ENCODE results near the gene MT1X.
"Not testable (repeated sequence)": the region's sequence is repeated elsewhere in the genome, so short reads cannot be mapped to it uniquely, and the experiment has no call there.

MT1X gene

DNA sequence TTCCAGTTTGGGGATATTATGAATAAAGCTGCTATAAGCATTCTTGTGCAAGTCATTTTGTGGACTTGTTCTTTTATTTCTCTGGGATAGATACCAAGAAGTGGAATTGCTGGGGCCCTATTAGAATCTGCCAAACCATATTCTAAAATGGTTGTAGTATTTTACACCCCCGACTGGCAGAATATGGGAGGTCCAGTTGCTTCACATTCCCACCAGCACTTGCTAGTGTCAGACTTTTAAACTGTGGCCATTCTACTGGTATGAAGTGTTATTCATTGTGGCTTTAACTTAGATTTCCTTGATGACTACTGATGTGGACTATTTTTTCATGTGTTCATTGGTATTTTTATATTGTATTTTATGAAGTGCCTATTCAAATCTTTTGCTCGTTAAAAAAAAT, 29.6 kb downstream of the MT1X start:
- no peak for DNase-seq (ENCODE audit: low read depth)

DNA sequence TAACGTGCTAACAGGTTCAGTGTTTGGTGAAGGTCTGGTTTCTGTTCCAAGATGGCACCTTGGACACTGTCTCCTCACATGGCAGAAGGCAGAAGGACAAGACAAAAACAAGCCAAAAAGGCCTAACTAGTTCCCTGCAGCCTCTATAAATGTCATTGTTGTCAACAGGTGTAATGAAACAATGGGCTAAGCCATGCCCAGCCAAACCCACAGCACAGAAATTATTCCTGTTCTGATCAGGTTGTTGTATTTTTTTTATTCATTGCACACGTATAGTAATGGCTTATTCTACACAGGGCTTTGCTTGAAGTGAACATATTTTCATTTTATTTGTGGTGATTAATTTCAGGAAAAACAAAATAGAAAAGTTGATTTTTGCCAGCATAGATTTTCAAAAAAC, 31.5 kb downstream of the MT1X start:
- DNase-seq (ENCODE audit: low read depth): no peak

DNA sequence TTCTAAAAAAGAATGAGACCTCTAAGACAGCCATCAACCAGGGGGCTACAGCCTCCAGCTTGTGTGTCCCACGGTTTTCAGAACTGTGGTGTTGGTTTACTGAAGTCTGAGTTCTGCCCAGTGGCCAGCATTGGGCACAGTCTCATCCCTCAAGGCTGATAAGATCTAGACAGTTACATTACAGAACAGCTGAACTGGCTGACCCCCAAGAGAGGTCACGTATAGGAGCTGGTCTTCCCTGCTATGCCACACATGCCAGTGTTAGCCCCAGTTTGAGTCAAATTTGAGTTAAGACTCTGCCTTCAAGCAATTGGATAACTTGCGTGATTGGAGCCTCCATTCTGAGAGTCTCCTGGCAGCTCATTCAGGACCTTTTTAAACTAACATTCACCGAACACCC, 32.9 kb downstream of the MT1X start:
- DNase-seq (ENCODE audit: low read depth): no peak

DNA sequence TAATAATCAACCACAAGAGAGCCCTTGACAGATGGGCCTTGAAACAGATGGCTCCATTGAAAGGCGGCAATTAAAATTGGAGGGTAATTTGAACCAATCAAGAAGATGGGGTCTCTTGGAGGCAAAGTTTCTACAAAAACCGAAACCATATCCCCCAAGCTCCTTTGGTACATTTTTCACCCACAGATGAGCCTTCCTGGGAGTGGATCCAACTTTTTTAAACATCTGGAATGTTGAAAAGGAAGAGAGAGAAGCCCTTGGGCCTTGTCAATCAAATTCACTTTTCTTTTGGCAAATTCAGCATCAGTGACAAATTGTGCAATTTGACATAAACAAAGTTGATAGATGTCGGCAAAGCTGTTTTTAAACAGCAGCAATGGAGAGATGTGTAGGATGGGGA, 34.5 kb downstream of the MT1X start:
- DNase-seq (ENCODE audit: low read depth): no peak

DNA sequence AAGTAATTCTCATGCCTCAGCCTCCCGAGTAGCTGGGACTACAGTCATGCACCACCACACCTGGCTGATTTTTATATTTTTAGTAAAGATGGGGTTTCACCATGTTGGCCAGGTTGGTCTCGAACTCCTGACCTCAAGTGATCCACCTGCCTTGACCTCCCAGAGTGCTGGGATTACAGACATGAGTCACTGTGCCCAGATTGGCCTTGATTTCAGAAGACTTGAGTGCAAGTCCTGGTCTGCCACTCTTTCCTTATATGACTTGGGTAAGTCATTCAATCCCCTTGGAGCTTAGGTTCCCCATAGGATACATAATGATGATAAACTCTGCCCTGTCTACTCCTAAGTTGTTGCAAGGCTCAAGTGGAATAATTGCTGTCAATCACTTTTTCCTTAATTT, 35.3 kb downstream of the MT1X start:
- not testable (repeated sequence) for DNase-seq (ENCODE audit: low read depth)

DNA sequence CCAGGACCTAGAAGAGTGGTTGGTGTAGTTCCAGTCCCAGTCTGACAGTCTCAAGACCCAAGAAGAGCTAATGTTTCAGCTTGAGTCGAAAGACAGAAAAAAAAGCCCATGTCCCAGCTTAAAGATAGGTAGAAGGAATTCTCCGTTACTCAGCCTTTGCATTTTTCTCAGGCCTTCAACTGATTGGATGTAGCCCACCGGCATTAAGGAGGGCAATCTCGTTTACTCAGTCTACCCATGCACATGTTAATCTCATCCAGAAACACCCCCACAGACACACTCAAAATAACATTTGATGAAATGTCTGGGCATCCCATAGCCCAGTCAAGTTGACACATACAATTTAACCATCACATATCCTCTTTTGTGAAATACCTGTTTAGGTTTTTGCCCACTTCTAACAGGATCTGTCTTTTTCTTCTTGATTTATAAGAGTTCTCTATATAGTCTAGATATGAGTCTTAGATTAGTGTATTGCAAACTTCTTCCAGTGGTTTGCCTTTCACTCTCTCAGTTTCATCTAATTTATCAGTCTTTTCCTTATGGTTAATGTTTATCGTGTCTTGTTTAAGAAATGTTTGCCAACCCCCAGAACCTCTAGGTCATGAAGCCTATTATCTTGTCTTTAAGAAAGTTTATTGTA, 40.1 kb downstream of the MT1X start:
- no peak for DNase-seq (ENCODE audit: low read depth)

DNA sequence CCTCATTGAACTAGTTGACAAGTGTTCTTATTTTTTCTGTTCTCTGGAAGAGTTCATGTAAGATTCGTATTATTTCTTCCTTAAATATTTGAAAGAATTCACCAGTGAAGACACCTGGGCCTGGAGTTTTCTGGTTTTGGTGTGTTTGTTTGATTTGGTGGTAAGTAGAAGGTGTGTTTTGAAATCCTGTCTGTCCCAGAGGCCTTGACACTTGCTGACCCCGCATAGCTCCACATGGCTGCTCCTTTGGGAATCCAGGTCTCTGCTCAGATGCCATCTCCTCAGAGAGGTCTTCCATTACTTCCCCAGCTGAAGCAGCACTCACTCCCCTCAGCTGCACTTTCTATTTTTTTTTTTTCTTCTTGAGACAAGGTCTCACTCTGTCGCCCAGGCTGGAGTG, 41.9 kb downstream of the MT1X start:
- no peak for DNase-seq (ENCODE audit: low read depth)

DNA sequence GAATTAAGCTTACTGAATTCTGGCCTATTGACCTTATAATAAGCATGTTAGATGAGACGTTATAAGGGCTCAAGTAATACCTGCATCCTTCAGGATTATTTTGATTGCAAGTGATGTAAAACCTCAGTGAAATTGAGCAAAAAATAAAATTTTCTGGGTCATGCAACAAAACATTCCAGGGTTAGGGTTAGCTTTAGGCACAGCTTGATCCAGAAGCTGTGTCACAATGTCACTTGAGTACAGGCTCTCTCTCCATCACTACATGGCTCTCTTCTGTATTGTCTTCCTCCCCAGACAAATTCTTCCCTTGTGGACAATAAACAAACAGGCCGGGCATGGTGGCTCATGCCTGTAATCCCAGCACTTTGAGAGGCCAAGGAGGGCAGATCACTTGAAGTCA, 44.0 kb downstream of the MT1X start:
- no peak for DNase-seq (ENCODE audit: low read depth)

DNA sequence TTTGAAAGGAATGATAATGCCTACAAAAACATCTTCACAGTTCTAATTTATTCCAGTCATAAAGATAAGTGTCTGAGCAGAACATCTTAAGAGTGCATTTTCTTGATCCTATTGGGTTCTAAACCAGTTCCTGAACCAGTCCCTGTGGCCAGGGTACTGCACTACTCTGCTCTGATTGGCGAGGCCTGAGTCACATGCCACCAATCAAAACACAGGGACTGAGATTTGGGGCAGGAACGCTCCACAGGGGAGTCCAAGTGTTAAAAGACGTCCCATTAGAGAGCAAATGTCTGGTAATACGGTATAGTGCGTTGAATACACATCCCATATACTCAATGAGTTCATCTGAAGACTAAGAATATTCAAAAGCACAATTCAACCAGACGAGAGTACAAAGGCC, 44.7 kb downstream of the MT1X start:
- no peak for DNase-seq (ENCODE audit: low read depth)

DNA sequence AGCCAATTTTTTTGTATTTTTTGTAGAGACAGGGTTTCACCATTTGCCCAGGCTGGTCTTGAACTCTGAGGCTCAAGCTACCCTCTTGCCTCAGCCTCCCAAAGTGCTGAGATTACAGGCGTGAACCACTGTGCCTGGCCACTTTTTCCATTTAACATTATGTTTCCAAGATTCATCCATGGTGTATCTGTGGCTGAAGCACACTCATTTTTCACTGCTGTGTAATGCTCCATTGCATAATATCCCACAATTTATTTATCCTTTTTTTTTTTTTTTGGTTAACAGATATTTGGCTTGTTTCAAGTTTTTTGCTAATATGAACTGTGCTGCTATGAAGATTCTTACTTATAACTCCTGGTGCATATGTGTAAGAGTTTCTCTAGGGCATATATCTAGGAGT, 45.8 kb downstream of the MT1X start:
- DNase-seq (ENCODE audit: low read depth): no peak

DNA sequence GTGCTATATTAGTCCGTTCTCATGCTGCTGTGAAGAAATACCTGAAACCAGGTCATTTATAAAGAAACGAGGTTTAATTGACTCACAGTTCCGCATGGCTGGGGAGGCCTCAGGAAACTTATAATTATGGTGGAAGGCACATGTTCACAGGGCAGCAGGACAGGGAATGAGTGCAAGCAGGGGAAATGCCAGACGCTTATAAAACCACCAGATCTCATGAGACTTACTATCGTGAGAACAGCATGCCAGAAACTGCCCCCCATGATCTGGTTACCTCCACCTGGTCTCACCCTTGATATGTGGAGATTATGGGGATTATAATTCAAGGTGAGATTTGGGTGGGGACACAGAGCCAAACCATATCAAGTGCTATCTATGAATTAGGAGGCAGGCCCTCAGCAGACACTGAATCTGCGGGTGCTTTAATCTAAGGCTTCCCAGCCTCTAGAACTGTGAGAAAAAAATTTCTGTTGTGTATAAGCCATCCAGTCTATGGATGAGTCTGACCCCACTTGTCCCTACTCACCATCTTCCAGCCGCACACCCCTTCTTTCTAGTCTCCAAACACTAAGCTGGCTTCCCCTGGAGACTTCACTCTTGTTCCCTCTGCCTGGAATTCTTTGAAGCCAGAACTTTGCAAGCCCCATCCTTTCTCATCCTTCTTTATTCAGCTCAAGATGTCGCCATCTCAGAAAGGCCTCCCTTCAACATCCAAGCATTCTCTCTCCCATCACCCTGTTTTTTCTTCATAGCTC, 46.9 kb downstream of the MT1X start:
- DNase-seq (ENCODE audit: low read depth): no peak

DNA sequence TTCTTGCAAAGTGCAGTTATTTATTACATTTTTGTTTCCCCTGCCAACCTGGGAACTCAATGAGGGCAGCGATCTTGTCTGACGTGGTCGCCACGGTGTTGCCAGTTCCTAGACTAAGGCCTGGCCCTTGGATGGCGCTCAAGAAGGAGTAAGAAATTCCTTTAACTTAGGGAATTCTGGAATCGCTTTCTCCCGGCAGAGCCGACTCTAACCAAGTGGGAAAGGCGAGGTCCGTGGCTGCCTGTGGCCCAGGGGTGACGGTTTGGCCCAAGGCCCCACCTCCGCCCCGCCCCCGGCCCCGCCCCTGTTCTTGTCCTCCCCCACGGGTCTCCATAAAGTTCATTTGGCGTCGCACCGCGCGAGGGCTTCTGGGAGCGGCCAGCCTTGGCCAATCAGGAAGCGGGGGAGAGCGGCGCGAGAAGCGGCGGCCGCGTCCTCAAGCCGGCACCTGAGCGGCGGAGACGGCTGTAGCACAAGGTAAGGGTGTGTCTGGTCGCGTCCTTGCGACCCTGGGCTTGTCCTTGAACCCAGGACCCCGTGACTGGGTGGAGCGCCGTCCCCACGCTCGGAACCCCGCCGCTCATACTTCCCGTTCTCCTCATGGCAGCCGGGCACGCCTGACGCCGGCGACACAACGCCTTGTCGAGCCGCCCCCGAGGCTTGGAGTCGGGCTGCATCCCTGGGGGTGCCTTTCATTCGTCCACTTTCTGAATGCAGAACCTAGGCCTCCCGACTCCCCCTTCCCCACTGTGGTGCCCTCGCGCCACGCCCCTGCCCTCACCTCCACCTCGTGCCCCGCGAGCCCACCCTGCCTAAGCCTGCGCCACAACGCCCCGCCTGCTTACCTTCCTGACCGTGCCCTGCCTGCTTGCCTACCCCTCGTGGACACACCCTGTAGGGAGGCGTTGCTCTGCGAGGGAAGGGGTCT, 47.7 kb downstream of the MT1X start, which contains the start of gene NUP93:
Gene NUP93, plus strand, starts transcription at position 395 of the 928 bp plus-strand sequence. CDS start 18,119 bp downstream, outside the sequence.
- peak; percentile 88 for DNase-seq (ENCODE audit: low read depth)

DNA sequence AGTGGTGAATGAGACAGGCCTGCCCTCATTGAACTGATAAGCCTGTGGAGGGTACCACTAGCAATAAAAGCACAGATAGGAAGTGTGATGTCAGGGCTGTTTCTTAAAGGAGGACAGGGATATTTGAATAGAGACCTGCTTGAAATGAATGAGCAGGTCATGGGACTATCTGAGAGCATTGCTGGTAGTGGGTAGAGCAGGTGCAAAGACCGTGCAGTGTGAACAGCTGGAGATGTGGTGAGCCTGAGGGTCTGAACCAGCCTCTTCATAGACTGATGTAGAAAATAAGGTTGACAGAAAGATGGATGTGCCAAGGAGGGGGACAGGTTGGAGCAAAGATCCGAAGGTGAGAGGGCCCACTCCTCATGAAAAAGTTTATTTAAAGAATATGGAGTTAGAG, 50.1 kb downstream of the MT1X start:
- DNase-seq (ENCODE audit: low read depth): no peak

DNA sequence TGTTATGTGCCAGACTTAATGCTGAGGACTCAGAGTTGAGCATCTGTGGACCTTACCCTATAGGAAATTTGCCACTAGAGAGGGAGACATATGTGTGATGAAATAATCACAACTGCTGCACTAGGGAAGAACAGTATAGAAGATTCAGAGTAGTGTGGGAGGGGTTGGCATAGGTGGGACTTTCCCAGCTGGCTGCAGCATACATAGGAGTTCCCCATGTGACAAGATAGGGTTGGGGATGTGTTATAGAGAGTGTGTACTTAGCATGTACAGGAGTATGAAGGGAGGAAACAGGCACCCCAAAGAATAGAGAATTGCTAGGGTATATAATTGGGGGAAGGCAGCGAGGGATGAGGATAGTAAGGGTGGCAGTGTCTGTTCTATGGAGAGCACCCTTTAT, 50.6 kb downstream of the MT1X start:
- no peak for DNase-seq (ENCODE audit: low read depth)
